Right forelimb (tissue), 1 donor: ENCODE data around the gene MRGPRD.

ENCODE experiments used
- DNase-seq: peaks from one replicate; pipeline ENCODE4 v3.0.0-alpha.2; 2018

The MRGPRD gene

DNA sequence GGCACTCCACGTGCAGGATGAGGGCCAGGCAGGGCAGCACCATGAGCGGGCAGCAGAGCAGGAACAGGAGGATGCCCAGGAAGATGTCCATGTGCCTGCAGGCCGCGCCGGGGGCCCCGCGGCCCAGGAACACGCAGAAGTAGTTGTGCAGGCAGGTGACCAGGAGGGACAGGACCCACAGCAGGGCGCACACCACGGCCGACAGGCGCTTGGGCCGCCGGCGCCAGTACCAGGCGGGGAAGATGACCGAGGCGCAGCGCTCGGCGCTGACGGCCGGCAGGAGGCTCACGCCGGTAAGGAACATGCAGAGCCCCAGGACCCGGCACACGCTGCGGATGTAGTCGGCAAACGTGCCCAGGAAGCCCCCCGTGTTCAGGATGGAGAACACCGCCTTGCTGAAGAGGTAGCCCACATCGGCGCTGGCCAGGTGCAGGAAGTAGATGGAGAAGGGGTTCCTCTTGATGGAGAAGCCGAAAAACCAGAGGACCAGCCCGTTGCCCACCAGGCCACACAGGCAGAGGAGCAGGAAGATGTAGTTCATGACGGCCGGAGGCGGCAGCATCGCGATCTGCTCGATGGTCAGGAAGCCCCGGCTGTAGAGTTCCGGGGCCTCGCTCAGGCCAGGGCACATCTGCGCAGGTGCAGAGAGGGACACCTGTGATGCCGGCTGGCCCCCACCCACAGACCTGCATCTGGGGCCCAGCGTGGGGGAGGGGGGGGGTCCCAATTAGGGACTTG is 25.0 kb upstream of the MRGPRD start:
- DNase-seq, result no peak

- no peak for DNase-seq
Measured at GRCh38 chr11:69005183-69005630, 24.4 kb upstream of the MRGPRD start.

DNA sequence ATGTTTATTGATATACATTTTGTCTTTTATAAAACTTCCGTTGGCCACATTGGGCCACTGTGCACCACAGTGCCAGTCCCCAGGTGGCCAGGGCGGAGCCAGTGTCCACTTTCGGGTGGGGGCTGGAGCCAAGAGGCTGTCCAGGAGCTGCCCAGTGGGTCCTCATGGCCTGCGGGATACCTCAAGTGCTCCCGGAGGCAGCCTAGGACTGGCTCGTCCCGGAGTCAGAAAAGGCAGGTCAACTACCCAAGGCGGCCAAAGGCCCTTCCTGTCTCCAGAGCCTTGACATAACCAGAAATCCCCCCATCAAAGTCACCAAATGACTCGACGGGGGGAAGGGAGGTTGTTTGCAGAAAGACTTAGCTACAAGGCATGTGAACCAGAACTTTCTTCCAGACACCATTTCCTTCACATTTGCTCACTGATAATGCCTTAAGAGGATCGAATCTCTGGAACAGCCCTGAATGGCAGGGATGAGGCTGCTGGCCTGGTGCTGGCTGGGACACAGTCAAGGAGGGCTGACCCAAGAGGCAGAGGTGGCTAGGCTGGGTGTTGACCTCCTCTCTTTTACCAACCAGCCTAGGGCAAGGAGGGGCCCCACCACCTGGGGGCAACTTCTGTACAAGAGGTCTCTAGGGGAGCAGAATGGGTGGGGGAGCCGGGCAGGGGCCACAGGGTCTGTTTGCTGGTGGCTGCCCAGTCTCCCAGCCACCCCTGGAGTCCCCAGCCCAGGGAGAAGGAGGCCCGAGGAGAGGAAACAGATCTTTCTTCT is 23.8 kb upstream of the MRGPRD start:
- no peak for DNase-seq

GRCh38 chr11:69003866-69004367 is 23.1 kb upstream of the MRGPRD start:
- no peak for DNase-seq

DNA sequence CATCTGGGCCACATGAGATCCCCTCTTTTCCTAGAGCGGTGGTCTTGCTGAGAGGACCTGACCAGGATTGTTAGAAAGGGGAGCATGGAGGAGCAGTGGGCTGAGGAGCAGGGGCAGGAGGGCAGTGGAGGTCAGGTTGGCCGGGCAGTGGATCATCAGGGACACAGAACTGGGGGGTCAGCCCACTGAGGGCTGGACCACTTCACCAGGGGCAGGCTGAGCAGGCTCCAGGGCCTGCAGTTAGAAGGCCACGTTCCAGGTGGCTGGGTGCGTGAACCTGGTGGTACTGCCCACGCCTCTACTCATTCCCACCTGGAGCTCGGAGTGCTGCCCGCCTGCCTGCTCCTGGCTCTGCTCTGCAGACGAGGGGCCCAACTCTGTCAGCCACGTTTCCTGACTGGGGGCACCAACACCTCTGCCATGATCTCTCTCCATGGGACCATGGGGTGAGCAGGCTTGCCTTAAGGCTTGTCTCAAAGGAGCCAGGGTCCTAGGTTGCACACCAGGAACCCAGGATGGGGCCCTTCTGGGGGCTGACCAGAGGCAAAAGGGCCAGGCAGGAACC is 22.6 kb upstream of the MRGPRD start:
- DNase-seq, result no peak

GRCh38 chr11:69002570-69003231 is 21.9 kb upstream of the MRGPRD start:
- DNase-seq, result peak; percentile 36

- no peak for DNase-seq
Measured at GRCh38 chr11:69002110-69002569, 21.4 kb upstream of the MRGPRD start.

GRCh38 chr11:69001243-69002081 is 20.7 kb upstream of the MRGPRD start:
- peak; percentile 60 for DNase-seq

DNA sequence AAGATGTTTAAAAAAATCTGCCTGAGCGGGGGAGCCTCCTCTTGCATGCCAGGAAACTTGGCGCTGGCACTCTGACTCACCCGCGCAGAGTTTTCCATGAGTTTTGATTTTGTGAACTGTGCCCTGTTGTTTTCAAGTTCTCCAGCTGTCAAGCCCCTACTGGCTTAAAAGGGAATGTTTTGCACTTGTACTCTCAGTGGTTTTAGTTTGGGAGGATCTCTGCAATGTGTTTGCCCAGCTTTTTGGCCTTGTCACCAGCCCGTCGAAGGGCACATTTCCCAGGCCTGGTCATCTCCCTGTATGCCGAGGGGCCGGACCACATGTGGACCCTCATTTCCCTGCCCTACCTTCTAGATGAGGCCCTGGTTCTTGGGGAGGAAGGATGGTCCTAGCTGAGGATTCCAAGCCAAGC is 20.1 kb upstream of the MRGPRD start:
- DNase-seq, result peak; percentile 83

DNA sequence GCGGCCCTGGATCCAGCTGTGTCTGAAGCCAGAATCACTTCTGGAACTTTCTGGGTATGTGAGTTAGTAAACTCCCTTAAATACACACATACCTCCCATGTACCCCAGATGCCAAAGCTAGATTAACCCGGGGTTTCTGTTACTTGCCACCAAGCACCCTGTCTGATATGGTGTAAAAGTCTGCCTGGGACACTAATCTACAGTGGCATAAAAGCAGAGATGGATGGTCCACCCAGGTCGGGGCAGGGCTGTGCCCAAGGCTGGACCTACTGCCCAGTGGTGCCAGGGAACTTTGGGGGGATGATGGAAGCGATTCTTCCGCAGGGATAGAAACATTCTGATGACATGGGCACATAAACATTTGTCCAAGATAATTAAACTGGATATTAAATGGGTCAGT is 19.6 kb upstream of the MRGPRD start:
- no peak for DNase-seq

DNA sequence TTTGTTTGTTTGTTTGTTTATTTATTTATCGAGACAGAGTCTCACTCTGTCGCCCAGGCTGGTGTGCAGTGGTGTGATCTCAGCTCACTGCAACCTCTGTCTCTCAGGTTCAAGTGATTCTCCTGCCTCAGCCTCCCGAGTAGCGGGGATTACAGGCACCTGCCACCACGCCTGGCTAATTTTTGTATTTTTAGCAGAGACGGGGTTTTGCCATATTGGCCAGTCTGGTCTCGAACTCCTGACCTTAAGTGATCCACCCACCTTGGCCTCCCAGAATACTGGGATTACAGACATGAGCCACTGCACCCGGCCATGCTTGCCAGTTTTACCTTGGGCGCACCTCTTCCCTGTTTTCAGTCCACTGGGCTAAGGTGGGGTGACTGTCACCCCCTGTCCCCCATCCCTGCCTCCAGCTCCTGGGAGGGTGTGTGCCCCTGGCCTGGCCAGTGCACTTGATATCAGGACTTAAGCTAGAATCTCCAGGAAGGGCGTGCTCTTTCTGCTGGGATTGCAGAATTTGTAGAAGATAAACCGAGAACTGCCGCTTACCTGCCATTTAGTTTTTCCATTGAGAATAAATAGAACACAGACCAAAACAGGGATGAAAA is 19.1 kb upstream of the MRGPRD start:
- peak; percentile 19 for DNase-seq

- DNase-seq, result peak; percentile 43
Measured at GRCh38 chr11:68999093-68999747, 18.4 kb upstream of the MRGPRD start.

DNA sequence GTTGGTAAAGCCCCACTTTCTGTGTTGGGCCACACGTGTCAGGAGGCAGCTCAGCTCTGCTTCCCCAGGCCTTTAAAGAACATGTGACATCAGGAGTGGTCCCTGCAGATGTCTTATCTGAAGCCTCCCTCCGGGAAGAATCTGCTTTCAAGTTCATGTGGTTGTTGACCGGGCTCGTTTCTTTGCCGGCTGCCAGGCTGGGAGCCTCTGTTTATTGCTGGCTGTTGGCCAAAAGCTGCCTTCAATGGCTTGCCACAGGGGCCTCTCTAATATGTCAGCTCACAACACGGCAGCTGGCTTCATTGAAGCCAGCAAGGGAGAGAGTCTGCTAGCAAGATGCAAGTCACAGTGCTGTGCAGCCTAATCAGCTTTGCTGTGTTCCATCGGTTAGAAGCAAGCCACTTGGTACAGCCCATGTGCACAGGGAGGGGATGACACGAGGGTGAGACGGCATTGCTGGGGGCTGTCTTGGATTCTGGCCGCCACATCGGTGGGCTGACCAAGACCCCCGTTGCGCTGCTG is 17.7 kb upstream of the MRGPRD start:
- DNase-seq, result peak; percentile 68

DNA sequence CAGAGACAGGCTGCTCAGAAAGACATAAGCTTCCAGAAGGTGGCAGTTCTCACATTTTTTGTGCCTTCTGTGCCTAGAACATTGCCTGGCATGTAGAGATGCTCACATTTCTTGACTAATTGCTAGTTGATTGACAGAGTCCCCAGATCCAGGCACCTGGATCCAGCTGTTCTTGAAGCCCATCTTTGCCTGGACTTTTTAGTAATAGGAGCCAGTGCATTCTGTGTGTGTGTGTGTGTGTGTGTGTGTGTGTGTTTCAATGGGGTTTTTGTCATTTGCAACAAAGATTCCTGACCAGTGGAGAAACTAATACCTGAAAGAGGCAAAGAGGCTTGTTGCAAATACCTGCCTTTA is 17.2 kb upstream of the MRGPRD start:
- no peak for DNase-seq

DNA sequence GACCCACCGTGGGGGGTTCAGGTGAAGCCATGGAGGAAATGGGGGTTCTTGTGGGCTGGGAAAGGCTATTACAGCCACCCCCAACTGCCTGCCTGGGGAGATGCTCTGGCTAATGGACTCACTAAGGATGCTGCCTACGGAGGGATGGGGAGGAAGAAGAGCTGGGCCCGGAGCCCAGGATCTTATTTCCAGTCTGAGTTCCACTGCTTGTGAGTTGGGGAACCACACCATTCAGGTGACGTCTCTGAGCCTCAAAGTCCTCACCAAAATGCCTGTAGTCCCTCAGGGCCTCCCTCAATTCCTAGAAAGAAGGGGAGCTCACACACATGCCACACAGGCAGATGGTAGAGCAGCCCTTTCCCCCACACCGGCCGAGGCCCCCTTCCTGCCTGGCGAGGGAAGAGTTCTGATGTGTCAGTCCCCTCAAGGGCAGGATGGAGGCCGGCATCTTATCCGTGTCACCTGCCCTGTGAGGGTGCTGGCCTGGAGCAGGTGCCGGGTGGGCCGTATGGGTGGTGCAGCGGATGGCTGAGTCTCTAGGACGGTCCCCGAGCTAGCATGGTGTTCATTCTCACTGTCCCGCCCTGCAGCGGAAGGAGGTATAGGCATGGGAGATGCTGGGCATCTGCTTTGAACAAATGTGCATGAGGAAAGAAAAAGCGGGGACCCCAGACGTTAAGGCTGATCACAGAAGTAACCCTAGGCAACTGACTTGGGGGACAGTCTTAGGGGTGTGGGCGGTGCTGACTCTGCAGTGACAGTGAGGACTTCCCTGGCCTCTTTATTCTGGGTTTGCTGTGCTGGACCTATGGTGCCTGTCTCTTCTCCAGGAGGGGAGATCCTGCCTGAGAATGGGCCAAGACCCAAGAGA is 16.6 kb upstream of the MRGPRD start:
- DNase-seq, result peak; percentile 34

DNA sequence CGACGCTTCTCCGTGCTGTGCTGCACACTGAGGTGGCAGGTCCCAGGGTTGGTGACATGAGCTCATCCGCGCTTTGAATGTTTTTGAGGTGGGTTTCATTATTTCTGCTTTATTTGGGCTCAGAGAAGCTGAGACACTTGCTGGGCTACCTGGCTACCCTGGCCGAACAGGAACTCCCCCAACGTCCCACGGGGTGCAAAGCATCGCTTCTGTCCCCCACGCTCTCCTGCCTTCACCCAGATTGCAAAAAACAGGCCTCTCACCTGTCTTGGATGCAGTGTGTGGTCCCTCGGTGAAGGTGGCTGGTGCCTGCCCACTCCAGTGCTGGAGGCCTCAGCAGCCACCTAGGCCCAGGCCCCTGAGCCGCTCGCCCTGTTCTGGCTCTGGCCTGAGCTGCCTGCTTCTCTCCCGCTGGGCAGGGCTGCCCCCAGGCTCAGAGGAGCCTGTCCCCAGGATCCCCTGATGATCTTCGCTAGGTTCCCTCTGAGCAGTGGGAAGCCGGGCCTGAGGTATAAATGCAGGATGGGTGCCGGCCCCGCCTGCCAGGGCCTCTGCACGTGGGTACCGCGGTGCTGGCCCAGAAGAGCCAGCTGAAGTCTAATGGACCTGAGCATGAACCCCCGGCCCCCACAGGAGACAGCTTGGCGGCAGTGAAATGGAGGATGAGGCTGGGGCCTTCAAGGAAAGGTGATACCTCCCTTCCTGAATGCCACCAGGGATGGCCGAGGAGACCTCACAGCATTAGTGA is 15.8 kb upstream of the MRGPRD start:
- DNase-seq, result peak; percentile 24

- no peak for DNase-seq
Measured at GRCh38 chr11:68994894-68995285, 14.1 kb upstream of the MRGPRD start.

DNA sequence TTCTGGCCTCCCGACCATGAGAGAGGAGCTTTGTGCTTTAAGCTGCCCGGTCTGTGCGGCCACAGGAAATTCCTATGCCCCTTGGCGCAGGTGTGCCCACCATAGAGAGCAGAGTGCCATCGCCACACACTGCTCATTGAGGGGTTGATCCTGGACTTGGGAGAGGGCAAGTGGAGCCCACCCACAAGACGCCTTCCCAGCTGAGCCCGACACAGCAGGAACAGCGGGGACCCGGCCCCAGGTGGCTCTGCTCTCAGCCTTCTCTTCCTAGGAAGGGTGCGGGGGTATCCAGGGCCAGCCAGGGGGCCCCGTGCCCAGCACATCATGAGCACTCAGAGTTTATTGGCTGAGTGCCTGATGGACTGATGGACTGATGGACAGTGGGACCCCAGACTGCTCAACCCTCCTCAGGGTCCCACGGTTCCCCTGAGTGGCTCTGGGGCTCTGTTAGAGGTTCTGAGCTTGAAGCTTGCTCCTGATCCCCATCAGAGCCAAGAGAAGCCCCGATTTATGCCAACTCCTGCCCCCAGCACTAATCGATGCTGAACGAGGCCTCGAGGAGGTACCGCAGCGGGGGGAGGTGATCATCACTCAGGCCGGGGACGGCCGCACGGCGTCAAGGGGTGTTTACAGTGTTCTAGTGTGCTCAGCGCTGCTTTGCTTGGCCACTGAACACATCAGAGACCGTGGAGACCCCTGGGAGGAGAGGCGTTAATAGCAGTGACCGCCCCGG is 13.5 kb upstream of the MRGPRD start:
- peak; percentile 30 for DNase-seq
